Hippocampal formation (tissue), 2 donors: Measurements from ENCODE around the gene SPTY2D1.
"Not testable (repeated sequence)": the region's sequence is repeated elsewhere in the genome, so short reads cannot be mapped to it uniquely, and the experiment has no call there.

Source experiments
- DNase-seq, 2 donors: peaks; one replicate each; lab custom pipeline; 2025; lab: John Stamatoyannopoulos, UW

SPTY2D1 gene

DNA sequence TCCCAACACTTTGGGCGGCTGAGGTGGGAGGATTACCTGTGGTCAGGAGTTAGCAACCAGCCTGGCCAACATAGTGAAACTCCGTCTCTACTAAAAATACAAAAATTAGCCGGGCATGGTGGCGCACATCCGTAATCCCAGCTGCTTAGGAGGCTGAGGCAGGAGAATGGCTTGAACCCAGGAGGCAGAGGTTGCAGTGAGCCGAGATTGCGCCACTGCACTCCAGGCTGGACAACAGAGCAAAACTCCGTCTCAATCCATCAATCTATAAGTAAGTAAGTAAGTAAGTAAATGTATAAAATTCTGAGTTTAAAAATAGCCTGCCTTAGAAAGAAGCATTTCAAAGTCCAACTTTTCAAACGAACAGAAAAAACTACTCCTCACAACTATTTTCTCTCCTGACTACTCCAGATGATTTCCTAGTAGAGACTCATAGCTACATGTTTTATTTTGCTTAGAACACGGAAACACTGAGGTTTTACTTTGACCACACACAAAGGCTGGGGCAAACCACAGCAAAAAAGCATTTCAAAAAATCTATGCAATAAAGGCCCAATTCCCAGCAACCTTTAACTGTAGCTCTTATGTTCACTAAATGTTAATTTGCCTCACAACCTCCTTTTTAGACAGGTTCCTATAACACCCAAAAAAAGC is 16.3 kb downstream of the SPTY2D1 start:
- DNase-seq = no peak

GRCh38 chr11:18615628-18616392 is 18.3 kb downstream of the SPTY2D1 start:
- peak in 1 of 2 donors; percentile 4 for DNase-seq

GRCh38 chr11:18614667-18615066 is 19.5 kb downstream of the SPTY2D1 start:
- no peak for DNase-seq

GRCh38 chr11:18612394-18612793 is 21.7 kb downstream of the SPTY2D1 start:
- DNase-seq = no peak

- no peak for DNase-seq
These were observed 22.9 kb downstream of the SPTY2D1 start for GRCh38 chr11:18611196-18611595.

DNA sequence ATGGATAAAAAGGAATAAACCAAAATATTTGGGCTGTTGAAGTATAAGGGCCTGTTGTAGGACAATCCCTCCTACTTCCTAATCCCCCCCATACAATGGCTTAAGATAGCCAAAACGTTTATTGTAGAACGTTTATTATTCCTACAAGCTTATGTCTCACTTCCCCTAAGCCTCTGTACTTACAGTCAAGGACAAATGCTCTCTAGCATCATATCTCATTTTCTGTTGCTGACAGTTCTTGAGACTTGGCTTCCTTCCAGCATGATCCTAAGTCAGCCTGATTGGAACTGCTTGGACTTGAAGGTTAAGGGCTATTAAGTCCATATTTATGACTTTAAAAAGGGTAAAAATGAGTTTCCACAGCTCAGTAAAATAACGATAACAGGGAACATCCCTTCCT is 25.8 kb downstream of the SPTY2D1 start:
- no peak for DNase-seq

DNA sequence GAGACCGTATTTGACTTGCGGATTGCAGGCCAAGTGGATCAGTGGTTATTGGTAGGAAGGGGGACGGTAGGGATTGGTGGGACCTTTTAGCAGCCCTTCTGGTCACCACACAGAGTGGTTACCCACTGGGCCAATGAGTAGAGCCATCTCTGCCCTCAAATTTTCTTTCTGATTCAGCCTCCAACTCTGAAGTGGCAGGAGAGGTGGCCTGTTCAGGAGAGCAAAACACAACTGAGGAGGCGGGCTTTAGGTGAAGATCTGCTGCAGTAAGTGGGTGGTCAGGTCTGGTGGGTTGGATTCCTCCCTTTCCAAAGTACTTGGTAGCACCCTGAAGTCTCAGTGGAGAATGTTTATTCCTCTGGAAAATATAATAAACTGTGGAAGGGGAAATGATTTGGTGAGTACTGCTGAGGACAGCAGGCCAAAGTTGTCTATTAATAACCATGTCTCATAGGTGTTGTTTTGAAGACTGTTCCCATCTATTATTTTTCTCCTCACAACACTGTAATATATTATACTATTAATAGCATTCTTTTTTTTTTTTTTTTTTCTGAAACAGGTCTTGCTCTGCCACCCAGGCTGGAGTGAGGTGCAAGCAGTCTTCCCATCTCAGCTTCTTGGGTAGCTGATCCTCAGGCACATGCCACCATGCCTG is 33.1 kb downstream of the SPTY2D1 start:
- no peak for DNase-seq

DNA sequence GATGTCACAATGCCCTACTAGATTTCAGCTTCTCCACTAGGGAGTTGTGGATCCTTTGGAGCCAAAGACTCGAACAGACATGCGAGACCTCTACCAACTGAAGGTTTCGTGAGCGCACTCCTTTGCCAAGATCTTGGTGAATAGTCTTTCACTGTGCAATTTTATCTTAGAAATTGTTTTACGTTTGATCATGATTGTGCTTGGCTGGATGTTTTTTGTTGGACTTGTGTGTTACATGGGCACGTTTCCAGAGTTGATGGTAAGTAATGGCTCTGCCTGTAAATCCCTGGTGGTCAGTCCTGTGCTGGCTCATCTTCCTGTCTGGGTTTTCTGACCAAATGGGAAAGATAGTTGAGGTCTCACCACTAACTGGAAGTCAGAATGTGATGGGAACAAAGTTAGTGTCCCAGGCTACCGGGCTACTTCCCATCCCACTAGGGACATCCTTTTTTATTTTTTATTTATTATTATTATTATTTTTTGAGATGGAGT is 34.4 kb downstream of the SPTY2D1 start, which contains the start of gene MISFA:
Gene MISFA (plus strand): TSS at position 51 of the 492 bp plus-strand sequence. CDS start 140 bp downstream, at position 191.
- no peak for DNase-seq

DNA sequence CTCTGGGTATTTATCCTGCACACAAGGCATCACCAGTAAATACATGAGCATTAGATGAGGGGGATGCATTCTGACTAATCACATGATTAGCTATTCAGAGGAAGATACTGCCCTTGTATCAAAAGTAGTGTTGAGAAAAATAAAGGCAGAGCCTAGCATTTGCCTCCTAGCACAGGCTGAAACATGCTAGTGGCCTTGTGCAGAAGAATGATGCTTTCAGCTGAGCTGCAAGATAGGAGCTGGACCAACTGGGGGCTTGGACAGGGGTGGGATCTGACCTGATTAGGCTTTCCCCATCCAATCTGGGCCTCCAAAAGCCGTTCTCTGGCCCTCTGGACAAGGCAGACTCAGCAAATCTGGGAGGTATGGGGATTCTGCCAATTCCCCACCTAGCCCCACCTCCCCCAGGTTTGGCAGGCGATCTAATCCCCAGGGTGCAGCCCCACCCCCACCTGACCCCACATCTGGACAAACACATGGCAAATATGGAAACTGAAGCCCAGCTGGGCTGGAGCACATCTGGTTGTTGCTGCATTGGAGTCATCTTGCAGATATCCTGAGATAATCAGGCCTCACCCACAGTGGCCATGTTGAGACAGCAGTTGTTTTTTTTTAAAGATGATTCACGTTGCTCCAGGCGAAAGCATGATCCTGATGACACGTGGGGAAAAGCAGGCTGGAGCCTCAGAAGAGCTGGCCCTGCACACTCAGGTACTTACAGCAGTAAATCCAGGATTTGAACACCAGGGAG is 39.0 kb downstream of the SPTY2D1 start:
- DNase-seq = no peak

- not testable (repeated sequence) for DNase-seq
These were observed 40.1 kb downstream of the SPTY2D1 start for GRCh38 chr11:18594088-18594487.

GRCh38 chr11:18590571-18590970 is 43.6 kb downstream of the SPTY2D1 start:
- no peak for DNase-seq

- peak; percentile 78 to 88 for DNase-seq
These were observed 45.6 kb downstream of the SPTY2D1 start, which contains the start of gene UEVLD for GRCh38 chr11:18588297-18589252. Gene UEVLD (minus strand): TSS chr11:18588734. CDS start chr11:18588654, 80 bp downstream.

- no peak for DNase-seq
These were observed 52.3 kb downstream of the SPTY2D1 start for GRCh38 chr11:18581825-18582224.

DNA sequence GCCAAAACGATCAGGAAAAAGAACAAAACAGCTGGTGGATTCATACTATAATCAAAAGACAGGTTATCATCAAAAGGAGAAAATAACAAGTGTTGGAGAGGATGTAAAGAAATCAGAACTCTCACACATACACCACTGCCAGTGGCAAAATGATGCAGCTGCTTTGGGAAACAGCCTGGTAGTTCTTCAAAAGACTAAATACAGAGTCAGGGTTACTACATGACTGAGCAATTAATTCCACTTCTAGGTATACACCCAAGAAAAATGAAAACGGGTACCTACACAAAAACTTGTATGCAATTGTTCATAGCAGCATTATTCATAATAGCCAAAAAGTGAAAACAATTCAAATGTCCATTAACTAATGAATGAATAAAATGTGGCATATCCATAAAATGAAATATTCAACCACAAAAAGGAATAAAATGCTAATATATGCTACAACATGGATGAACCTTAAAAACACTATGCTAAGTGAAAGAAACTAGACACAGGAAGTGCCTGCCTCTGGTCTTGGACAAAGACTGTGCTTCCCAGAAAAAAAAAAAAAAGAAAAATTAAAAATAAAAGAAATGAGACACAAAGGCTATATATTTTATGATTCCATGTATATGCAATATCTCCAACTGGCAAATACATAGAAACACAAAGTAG is 53.9 kb downstream of the SPTY2D1 start:
- no peak for DNase-seq

GRCh38 chr11:18578975-18579598 is 55.1 kb downstream of the SPTY2D1 start:
- no peak for DNase-seq

DNA sequence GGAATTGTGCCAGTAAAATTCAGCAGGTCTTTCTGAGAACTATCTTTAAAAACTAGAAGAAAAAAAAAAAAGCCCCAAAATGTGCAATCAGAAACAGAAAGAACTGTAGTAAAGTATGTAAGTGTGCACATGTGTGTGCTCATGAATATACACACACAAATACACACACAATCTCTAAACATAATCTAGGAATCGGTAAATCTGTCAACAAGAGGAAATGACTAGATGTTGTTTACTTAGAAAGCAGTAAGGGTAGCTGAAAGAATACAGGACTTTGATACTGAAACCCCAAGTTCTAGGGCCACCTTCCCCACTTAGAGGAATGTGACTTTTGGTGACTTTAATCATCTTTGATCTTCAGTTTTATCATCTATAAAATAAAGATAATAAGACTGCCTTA is 58.8 kb downstream of the SPTY2D1 start:
- DNase-seq = no peak

DNA sequence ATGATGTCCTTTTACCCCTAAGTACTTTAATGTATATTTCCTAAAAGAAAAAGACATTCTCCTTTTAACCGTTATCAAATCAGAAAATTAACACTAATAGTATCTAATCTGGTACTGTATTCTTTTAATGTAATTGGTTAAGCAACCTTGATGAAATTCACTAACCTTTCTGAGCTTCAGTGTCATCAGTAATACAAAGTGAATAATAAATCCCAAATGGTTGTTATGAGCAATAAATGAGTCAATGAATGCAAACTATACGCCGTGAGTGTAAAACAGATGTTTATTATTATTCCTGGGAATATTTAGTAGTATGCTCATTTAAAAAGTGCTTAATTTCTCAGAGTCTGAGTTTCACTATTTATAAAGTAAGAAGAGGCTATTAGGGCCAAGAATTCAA is 67.1 kb downstream of the SPTY2D1 start:
- no peak for DNase-seq

GRCh38 chr11:18566406-18566805 is 67.7 kb downstream of the SPTY2D1 start:
- no peak for DNase-seq

DNA sequence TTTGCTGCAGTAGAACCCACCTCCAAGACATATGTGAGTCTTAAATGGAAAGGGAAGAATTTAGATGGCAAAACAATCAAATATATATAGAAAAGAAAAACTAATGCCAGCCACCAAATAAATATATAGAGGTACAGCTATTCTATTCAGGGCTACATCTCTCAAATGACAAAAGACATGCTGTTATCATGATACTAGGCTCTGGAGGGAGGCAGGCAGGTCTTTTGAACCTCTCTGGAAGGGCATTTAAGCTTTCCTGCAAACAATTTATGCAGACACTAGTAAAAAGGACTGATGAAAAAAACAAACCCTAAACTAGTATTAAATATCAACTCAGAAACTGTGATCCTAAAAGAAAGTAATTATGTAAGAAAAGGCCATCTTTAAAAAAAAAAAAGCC is 70.0 kb downstream of the SPTY2D1 start:
- no peak for DNase-seq
